Thyroid gland (tissue), 4 donors: ENCODE data around the gene AFAP1L1. TPM values are rescaled to one million over a fixed set of nuclear protein-coding genes. Genes with fewer than 3 reads are reported as not detected.
A peak's percentile ranks its signal among the peaks of the same experiment; 100 is the strongest.
"Not testable (repeated sequence)": the region's sequence is repeated elsewhere in the genome, so short reads cannot be mapped to it uniquely, and the experiment has no call there.

Experiments used
- DNase-seq, 2 donors: peaks; one replicate each; pipeline ENCODE4 v3.0.0-alpha.2; 2019
- H3K27ac ChIP-seq, 3 donors: fragments of 200-600 bp; sonication (generic); 1 replicate in 2 of 3; 2 replicates in 1 of 3; pipeline ENCODE4 v1.5.1; 2016 to 2019; ENCODE audit warnings: mild to moderate bottlenecking in 1 of 3, moderate library complexity in 1 of 3
- H3K27me3 ChIP-seq: fragments of 200-600 bp; sonication (generic); one replicate; pipeline ENCODE4 v1.5.1; 2019
- H3K36me3 ChIP-seq, 2 donors: fragments of 200-600 bp; sonication (generic); one replicate each; pipeline ENCODE4 v1.5.1; 2016 to 2019
- H3K4me1 ChIP-seq, 2 donors: fragments of 200-600 bp; sonication (generic); one replicate each; pipeline ENCODE4 v1.5.1; 2017 to 2019
- H3K4me3 ChIP-seq, 3 donors: fragments of 200-600 bp; sonication (generic); replicated peaks in 1 of 3; 1 replicate in 2 of 3; 2 replicates in 1 of 3; pipeline ENCODE4 v1.5.1; 2016; ENCODE audit warnings: mild to moderate bottlenecking in 1 of 3
- H3K9me3 ChIP-seq: fragments of 200-600 bp; sonication (generic); one replicate; pipeline ENCODE4 v1.5.1; 2017
- CTCF ChIP-seq, 6 experiments: fragments of 200-600 bp in 3 of 6; fragments of 450-650 bp in 3 of 6; sonication (generic) in 3 of 6; IDR thresholded peaks; one replicate each; pipeline ENCODE4 v1.5.1; 2016 to 2019; ENCODE audit warnings: antibody characterized with exemption in 6 of 6, mild to moderate bottlenecking in 2 of 6, inconsistent platforms in 1 of 6, moderate library complexity in 1 of 6
- POLR2A ChIP-seq, 2 donors: fragments of 450-650 bp; IDR thresholded peaks; one replicate each; pipeline ENCODE4 v1.6.1; 2017; ENCODE audit warnings: antibody characterized with exemption in 2 of 2, mild to moderate bottlenecking in 2 of 2, moderate library complexity in 1 of 2
- WGBS, 2 donors: methylation state at CpG; one replicate each; pipeline ENCODE4 v1.1.5; 2017; 5-methylcytosine and 5-hydroxymethylcytosine counted together
- intact Hi-C: fragments of 100-400 bp; cut with DNase I; formaldehyde crosslinking; loops from one replicate; pipeline ENCODE4 v1.15.1; 2023
- total RNA-seq, 4 donors: library from RNA; depleted of rRNA; stranded (reverse); fragments of >200 nt; gene quantifications; one replicate each; pipeline ENCODE4 v1.2.3, GENCODE V29; 2016

The AFAP1L1 gene
- total RNA-seq, 4 donors from 2014 or later, result 15.9 to 43.1 (median 26.8) TPM

- no peak overlapping the region for H3K4me3 ChIP-seq
- H3K9me3 ChIP-seq, result no peaks in the 10 kb centered on the region
- no peaks in the 10 kb centered on the region for H3K27me3 ChIP-seq
- DNase-seq, result no peak
- H3K36me3 ChIP-seq, result no peaks in the 10 kb centered on the region
- peak in 2 of 6 experiments; percentile 9 to 21 for TF ChIP-seq CTCF (IDR thresholded peaks at IDR 0.05)
- TF ChIP-seq POLR2A (IDR thresholded peaks at IDR 0.05), result no peak
- no peak overlapping the region for H3K27ac ChIP-seq
- intact Hi-C loops, result no loop called here
- 35 to 38% methylated on average over 4 of the region's 4 CpGs for WGBS, 2 donors
- H3K4me1 ChIP-seq, result no peaks in the 10 kb centered on the region
These were observed 6.1 kb upstream of the AFAP1L1 start for GRCh38 chr5:149265597-149265996.

GRCh38 chr5:149267241-149267973 is 4.3 kb upstream of the AFAP1L1 start:
- Histone ChIP-seq H3K27me3 (no peaks in the 10 kb centered on the region), H3K27ac (no peak overlapping the region), H3K4me1 (peaks cover 1 to 7% of the 10 kb centered on the region in 2 donors), H3K9me3 (no peaks in the 10 kb centered on the region), H3K4me3 (no peak overlapping the region), H3K36me3 (no peaks in the 10 kb centered on the region)
- intact Hi-C loops, result no loop called here
- DNase-seq, result no peak
- WGBS, 2 donors, result 79 to 82% methylated on average over 9 of the region's 9 CpGs
- TF ChIP-seq POLR2A (IDR thresholded peaks at IDR 0.05) (no peak), CTCF (IDR thresholded peaks at IDR 0.05) (no peak)

GRCh38 chr5:149268928-149269557 is 2.6 kb upstream of the AFAP1L1 start:
- no peak for DNase-seq
- H3K36me3 ChIP-seq, result no peaks in the 10 kb centered on the region
- WGBS, 2 donors, result 53% methylated on average over 6 of the region's 6 CpGs
- no peak overlapping the region for H3K4me3 ChIP-seq
- TF ChIP-seq POLR2A (IDR thresholded peaks at IDR 0.05), result no peak
- peak; percentile 28 to 64 (median 53) for TF ChIP-seq CTCF (IDR thresholded peaks at IDR 0.05)
- intact Hi-C loops, result no loop called here
- H3K27ac ChIP-seq, result no peak overlapping the region
- no peaks in the 10 kb centered on the region for H3K9me3 ChIP-seq
- peaks cover 6 to 13% of the 10 kb centered on the region in 2 donors for H3K4me1 ChIP-seq
- no peaks in the 10 kb centered on the region for H3K27me3 ChIP-seq

- Histone ChIP-seq H3K4me1 (peaks cover 6 to 13% of the 10 kb centered on the region in 2 donors), H3K27ac (peak overlapping the region in 2 of 3 donors; percentile 76 to 79), H3K36me3 (no peaks in the 10 kb centered on the region), H3K27me3 (no peaks in the 10 kb centered on the region), H3K9me3 (no peaks in the 10 kb centered on the region), H3K4me3 (peak overlapping the region in 1 of 3 donors; percentile 32)
- no peak for DNase-seq
- intact Hi-C loops, result no loop called here
- no peak for TF ChIP-seq CTCF (IDR thresholded peaks at IDR 0.05)
- peak in 1 of 2 donors; percentile 6 for TF ChIP-seq POLR2A (IDR thresholded peaks at IDR 0.05)
- WGBS, 2 donors, result 14 to 15% methylated on average over 17 to 29 of the region's 40 CpGs
These were observed 404 bp upstream of the AFAP1L1 start for GRCh38 chr5:149271195-149271715.

- H3K36me3 ChIP-seq, intact Hi-C loops, H3K27me3 ChIP-seq, H3K9me3 ChIP-seq, DNase-seq: not testable (repeated sequence)
- WGBS, 2 donors, result 33% methylated on average over 16 of the region's 16 CpGs
- Histone ChIP-seq H3K4me1 (peaks cover 6 to 13% of the 10 kb centered on the region in 2 donors), H3K4me3 (peak overlapping the region in 1 of 3 donors; percentile 32), H3K27ac (peak overlapping the region in 2 of 3 donors; percentile 76 to 79)
These were observed 1.1 kb downstream of the AFAP1L1 start for GRCh38 chr5:149272781-149273180.
